Measurements from ENCODE around the gene TAF6. TPM values are rescaled to one million over a fixed set of nuclear protein-coding genes. Genes with fewer than 3 reads are reported as not detected.

TAF6 gene
- total and polyA plus RNA-seq, 9 of the 15 experiments (the other 6 are each of a cell fraction or from before 2014, with no cell fraction given) = 0.78 to 78.7 (median 21.3) TPM

GRCh38 chr7:100064162-100064561, 55.0 kb downstream of the TAF6 start:
- DNase-seq (ENCODE audit: extremely low read depth in 1 of 4, low spot score in 3 of 4) = peak in 2 of 4 experiments; percentile 25 to 42
- peaks cover 5 to 19% of the 10 kb centered on the region in 2 experiments; a peak in 3 of 5 replicates for H3K4me1 ChIP-seq (replicated peaks in 1 of 2; ENCODE audit: control insufficient read depth in 2 of 2, insufficient read depth in 2 of 2, low read length in 2 of 2)
- H3K9ac ChIP-seq (ENCODE audit: insufficient read depth in 1 of 2, low read depth in 2 of 2, low read length in 2 of 2) = peak overlapping the region in 1 of 2 experiments; percentile 29; a peak in 1 of 4 replicates
- 41% methylated on average over 9 of the region's 9 CpGs for WGBS (ENCODE audit: insufficient coverage, low coverage, missing lambda C conversion rate)
- FAIRE-seq = no peak
- H3K9me1 ChIP-seq (ENCODE audit: control insufficient read depth, insufficient read depth, low read length) = no peaks in the 10 kb centered on the region
- H3K36me3 ChIP-seq (ENCODE audit: control insufficient read depth, insufficient read depth, low read length) = peaks cover 42% of the 10 kb centered on the region
- H3K9me3 ChIP-seq (replicated peaks; ENCODE audit: control insufficient read depth, insufficient read depth, low read depth, low read length) = no peaks in the 10 kb centered on the region; the same call in 1 of the 2 replicates
- H3K27ac ChIP-seq (ENCODE audit: extremely low read depth, low read depth, low read length) = no peak overlapping the region
- no peak overlapping the region for H2AFZ ChIP-seq (ENCODE audit: low read depth, low read length)
- H3K4me3 ChIP-seq = no peak overlapping the region
- no peaks in the 10 kb centered on the region for H3K79me2 ChIP-seq (ENCODE audit: control insufficient read depth, insufficient read depth, low read length)
- TSS peak; percentile 50 for BruUV-seq (replicated peaks)
- intact Hi-C loops (cut with micrococcal nuclease) = no loop called here
- H3K4me2 ChIP-seq (ENCODE audit: insufficient read depth, low read length) = no peak overlapping the region
- CTCF ChIA-PET (ENCODE audit: low intra/inter-chr PET ratio) = no interaction called here
- POLR2A ChIA-PET = interaction anchor here (0.6 to 4.6 kb wide), 9 partner anchors 9 to 146 kb away, joined by 3 to 32 read pairs (median 4); partner anchors contain the start of genes MCM7 and ZSCAN21
- in situ Hi-C loops (cut with MboI) = no loop called here
- H4K20me1 ChIP-seq (replicated peaks; ENCODE audit: control insufficient read depth, insufficient read depth, low read length) = no peaks in the 10 kb centered on the region
- no peaks in the 10 kb centered on the region for H3K27me3 ChIP-seq (ENCODE audit: control insufficient read depth in 2 of 2, insufficient read depth in 2 of 2, low read length in 2 of 2)
- peak; percentile 11; the same call in 2 of the 3 replicates for ATAC-seq
- no peak for TF ChIP-seq POLR2G (IDR thresholded peaks at IDR 0.05; ENCODE audit: low read depth, low read length)
- peak; percentile 8; the same call in 1 of the 2 replicates for TF ChIP-seq L3MBTL2 (IDR thresholded peaks at IDR 0.05)
- TF ChIP-seq MLX (CRISPR knock-in tag; conservative IDR thresholded peaks at IDR 0.05) = no peak
- TF ChIP-seq ILF3 (IDR thresholded peaks at IDR 0.05; ENCODE audit: borderline replicate concordance) = no peak
- TF ChIP-seq EHMT2 (IDR thresholded peaks at IDR 0.05) = no peak
- TF ChIP-seq NR0B1 (IDR thresholded peaks at IDR 0.05; ENCODE audit: partially characterized antibody) = no peak
- TF ChIP-seq ZEB2 (IDR thresholded peaks at IDR 0.05) = no peak
- no peak for TF ChIP-seq FOXK2 (conservative IDR thresholded peaks at IDR 0.05 in 1 of 2, IDR thresholded peaks at IDR 0.05 in 1 of 2; ENCODE audit: low read depth in 2 of 2)
- no peak for TF ChIP-seq CHD1 (IDR thresholded peaks at IDR 0.05; ENCODE audit: low read length)
- TF ChIP-seq KLF1 (tag; IDR thresholded peaks at IDR 0.05) = no peak
- TF ChIP-seq DNMT1 (IDR thresholded peaks at IDR 0.05) = no peak
- no peak for TF ChIP-seq PTBP1 (IDR thresholded peaks at IDR 0.05; ENCODE audit: low read depth, low read length)
- TF ChIP-seq CBFA2T3 (IDR thresholded peaks at IDR 0.05) = peak; percentile 15; the same call in 1 of the 2 replicates
- no peak for TF ChIP-seq RB1 (IDR thresholded peaks at IDR 0.05; ENCODE audit: low read depth)
- no peak for TF ChIP-seq ATF7 (IDR thresholded peaks at IDR 0.05)
- no peak for TF ChIP-seq ZNF184 (CRISPR knock-in tag; IDR thresholded peaks at IDR 0.05)
- TF ChIP-seq CREB5 (CRISPR knock-in tag; IDR thresholded peaks at IDR 0.05) = no peak
- TF ChIP-seq ETV5 (CRISPR knock-in tag; IDR thresholded peaks at IDR 0.05; ENCODE audit: low read depth) = 0 out of 2 replicates have a peak, but pooled peaks have one; percentile 29

All from K562 (cell line).